Measurements from ENCODE around the gene TMEM88. TPM values are rescaled to one million over a fixed set of nuclear protein-coding genes. Genes with fewer than 3 reads are reported as not detected.

The TMEM88 gene
- total RNA-seq, 4 donors from 2014 or later: 0.91 to 5.9 (median 3.4) TPM

DNA sequence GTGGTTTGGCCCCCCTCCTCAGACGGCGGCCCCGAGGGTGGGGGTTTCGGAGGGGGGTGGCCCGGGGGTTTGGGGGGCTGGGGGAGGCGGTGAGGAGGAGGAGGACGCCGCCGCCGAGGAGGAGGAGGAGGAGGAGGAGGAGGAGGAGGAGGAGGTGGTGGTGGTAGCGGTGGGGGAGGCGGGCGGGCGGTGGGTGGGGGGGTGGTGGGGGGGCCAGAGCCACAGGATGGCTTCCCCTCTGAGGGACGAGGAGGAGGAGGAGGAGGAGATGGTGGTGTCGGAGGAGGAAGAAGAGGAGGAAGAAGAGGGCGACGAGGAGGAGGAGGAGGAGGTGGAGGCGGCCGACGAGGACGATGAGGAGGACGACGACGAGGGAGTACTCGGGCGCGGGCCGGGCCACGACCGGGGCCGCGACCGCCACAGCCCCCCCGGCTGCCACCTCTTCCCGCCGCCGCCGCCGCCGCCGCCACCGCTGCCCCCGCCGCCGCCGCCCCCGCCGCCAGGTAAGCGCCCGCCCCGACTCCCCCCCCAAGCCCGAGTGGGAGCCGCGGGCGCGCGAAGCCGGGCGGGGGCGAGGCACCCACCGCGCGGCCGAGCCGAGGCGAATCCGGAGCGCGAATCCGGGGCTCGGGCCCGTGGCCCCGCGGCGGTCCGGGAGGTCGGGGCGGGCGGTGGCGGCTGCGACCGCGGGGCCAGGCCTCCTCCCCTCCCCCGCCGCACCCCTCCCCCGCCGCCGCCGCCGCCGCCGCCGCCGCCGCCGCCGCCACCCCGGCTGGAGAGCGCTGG lies 29.9 kb downstream of the TMEM88 start:
- WGBS, 2 donors: 1% methylated on average over 23 to 29 of the region's 100 CpGs
- TF ChIP-seq, protein P1, sequence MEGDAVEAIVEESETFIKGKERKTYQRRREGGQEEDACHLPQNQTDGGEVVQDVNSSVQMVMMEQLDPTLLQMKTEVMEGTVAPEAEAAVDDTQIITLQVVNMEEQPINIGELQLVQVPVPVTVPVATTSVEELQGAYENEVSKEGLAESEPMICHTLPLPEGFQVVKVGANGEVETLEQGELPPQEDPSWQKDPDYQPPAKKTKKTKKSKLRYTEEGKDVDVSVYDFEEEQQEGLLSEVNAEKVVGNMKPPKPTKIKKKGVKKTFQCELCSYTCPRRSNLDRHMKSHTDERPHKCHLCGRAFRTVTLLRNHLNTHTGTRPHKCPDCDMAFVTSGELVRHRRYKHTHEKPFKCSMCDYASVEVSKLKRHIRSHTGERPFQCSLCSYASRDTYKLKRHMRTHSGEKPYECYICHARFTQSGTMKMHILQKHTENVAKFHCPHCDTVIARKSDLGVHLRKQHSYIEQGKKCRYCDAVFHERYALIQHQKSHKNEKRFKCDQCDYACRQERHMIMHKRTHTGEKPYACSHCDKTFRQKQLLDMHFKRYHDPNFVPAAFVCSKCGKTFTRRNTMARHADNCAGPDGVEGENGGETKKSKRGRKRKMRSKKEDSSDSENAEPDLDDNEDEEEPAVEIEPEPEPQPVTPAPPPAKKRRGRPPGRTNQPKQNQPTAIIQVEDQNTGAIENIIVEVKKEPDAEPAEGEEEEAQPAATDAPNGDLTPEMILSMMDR (IDR thresholded peaks at IDR 0.05): no peak
- no peak for TF ChIP-seq POLR2A (IDR thresholded peaks at IDR 0.05)
- DNase-seq (ENCODE audit: low spot score in 2 of 2): peak in 1 of 2 donors; percentile 84
- intact Hi-C loops (cut with DNase I; ENCODE audit: low total_unique reads): no loop called here
- H3K4me3 ChIP-seq (ENCODE audit: low read depth, poor library complexity, severe bottlenecking): peak overlapping the region; percentile 52

DNA sequence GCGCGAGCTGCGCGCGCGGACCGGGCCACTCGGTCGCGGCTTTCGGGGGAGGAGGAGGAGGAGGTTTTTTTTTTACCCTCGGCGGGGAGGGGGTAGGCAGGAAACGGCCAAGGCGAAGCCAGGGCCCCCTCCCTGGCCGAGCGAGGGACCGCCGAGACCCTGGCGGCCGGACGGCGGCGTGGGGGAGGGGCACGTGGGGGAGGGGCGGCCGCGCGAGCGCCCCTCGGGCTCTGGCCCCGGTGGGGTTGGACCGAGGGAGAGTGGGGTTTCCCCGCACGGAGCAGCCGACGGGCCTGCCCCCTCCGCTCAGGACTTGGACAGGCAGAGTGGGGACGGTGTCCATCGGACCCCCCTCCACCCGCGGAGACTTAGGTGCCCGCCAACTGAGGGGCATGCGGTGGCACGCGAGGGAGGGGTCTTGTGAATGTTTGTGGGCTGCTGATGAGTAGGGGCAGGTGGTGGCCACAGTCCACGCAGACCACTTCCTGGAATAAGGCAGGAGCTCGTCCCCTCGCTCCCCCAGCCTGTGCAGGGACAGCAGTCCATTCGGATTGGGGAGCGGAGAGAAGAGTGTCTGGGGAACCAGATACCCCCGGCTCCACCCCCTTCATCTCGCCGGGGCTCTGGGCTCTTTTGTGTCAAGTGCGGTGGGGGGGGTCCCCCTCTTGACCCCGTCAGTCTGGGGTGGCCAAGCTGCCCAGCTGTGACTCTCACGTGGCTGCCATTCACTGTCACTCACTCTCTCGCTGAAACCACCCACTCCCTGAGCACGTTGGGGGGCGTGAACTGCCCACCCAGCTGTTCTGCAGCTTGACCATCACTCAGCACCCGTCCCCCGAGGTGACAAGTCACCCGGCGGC lies 30.7 kb downstream of the TMEM88 start:
- DNase-seq (ENCODE audit: low spot score in 2 of 2): peak; percentile 34 to 90
- intact Hi-C loops (cut with DNase I; ENCODE audit: low total_unique reads): no loop called here
- H3K4me3 ChIP-seq (ENCODE audit: low read depth, poor library complexity, severe bottlenecking): peak overlapping the region; percentile 52
- 0 to 2% methylated on average over 10 to 43 of the region's 64 CpGs for WGBS, 2 donors
- TF ChIP-seq, protein P1 (IDR thresholded peaks at IDR 0.05): no peak
- no peak for TF ChIP-seq POLR2A (IDR thresholded peaks at IDR 0.05)

DNA sequence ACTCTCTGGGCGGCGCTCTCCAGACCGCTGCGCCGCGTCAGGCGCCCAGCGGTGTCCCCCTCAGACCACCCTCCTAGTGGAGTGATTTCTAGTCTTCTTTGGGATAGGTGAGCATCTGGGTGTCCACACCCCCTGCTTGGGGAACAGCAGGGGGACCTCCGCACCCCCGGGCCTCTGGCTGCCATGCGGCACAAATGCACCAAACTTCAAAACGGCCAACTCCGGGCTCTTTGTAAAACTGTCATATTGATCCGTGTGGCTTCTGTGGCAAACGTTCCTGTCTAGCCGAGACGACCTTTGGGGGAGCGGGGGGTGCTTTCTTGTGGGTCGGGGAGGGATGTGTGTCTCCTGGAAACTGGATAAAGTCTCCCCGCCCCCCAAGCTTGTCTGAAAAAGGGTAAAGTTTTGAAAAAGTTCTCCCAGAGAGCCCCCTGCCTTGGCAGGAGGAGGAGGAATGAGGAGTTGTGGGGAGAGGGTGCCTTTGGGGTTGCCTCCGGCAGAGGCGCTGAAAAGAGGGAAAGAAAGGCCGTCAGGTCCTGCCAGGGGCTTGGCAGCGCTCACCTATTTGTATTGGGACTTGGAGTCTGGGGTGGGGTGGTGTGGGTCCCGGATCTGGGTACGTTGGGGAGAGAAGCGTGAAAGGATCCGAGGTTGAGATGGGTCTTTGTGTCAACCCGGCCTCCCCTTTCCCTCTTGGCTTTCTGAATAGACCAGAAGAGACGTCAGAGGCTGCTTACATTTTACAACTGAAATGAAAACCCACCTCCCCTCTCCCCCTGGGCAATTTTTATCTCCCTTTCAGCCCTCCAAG lies 31.6 kb downstream of the TMEM88 start:
- 1 to 2% methylated on average over 30 of the region's 30 CpGs for WGBS, 2 donors
- peak overlapping the region; percentile 52 for H3K4me3 ChIP-seq (ENCODE audit: low read depth, poor library complexity, severe bottlenecking)
- TF ChIP-seq POLR2A (IDR thresholded peaks at IDR 0.05): no peak
- TF ChIP-seq, protein P1 (IDR thresholded peaks at IDR 0.05): no peak
- intact Hi-C loops (cut with DNase I; ENCODE audit: low total_unique reads): no loop called here
- DNase-seq (ENCODE audit: low spot score in 2 of 2): peak in 1 of 2 donors; percentile 92

DNA sequence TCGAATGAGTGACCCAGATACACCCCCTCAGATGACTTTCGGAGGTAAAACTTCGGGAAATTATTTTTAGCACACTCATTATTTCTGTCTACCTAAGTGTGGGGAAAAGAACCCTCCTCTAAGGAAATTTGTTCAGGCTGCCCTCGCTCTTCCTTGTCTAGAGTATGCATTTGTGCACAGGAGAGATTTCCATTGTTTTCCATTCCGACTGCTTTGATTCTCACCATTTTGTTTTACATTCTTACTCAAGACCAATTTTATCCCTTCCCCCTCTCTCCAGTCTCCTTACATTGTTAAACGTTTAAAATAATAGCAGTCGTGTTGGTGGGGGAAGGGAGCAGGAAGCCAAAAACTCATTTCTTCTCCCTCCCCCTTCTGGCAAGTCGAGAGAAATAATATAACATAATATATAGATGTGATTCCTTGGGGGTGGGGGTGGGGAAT lies 32.2 kb downstream of the TMEM88 start:
- WGBS, 2 donors: 2 to 3% methylated on average over 8 of the region's 8 CpGs
- TF ChIP-seq, protein P1 (IDR thresholded peaks at IDR 0.05): no peak
- TF ChIP-seq POLR2A (IDR thresholded peaks at IDR 0.05): no peak
- intact Hi-C loops (cut with DNase I; ENCODE audit: low total_unique reads): no loop called here

DNA sequence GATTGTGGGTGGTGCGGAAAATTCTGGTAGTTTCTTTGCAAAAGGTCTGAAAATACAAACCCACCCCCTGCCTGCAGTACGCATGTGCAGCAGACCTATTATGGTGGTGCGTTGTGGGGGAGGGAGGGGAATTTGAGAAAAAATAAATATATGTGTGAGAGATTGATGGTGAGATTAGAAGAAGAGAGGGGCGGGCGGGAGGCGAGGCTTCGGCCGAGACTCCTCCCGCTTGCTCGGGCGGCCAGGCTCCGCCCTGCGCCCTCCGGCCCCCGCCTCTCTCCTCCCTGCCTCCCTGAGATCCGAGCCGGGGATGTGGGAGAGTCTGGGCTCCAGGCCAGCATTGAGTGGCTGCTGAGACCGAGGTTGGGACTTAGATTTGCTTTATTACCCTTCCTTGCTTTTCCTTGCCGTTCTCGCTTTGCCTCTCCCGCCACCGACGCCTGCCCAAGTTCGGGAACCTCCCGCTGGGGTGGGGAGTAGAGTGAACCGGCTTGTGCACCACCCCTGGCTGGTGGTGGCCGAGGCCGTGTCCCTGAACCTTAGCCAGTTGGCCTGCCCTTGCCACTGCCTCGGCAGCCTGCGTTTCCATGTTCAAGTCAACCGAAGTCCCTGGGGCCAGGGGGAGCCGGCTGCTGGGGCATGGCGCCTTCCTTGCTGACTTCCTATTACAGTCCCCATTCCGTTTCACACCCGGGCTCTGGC lies 32.8 kb downstream of the TMEM88 start:
- H3K4me3 ChIP-seq (ENCODE audit: low read depth, poor library complexity, severe bottlenecking): peak overlapping the region; percentile 30
- DNase-seq (ENCODE audit: low spot score in 2 of 2): peak; percentile 90 to 97
- WGBS, 2 donors: 0 to 1% methylated on average over 35 of the region's 35 CpGs
- intact Hi-C loops (cut with DNase I; ENCODE audit: low total_unique reads): no loop called here
- TF ChIP-seq, protein P1 (IDR thresholded peaks at IDR 0.05): no peak
- no peak for TF ChIP-seq POLR2A (IDR thresholded peaks at IDR 0.05)

More for the DNA sequence above, 32.2 kb downstream of the TMEM88 start:
- H3K4me3 ChIP-seq (ENCODE audit: low read depth, poor library complexity, severe bottlenecking): no peak overlapping the region
- DNase-seq (ENCODE audit: low spot score in 2 of 2): no peak
